Stimulated activated CD8-positive, alpha-beta memory T cell treated with anti-CD3 and anti-CD28 coated beads, Interleukin-4, amount 100 ng/mL, for 48 hours (primary cell): ENCODE data around the gene ZNF607.
"Not testable (repeated sequence)": the region's sequence is repeated elsewhere in the genome, so short reads cannot be mapped to it uniquely, and the experiment has no call there.

Experiments
- DNase-seq: peaks from one replicate; pipeline ENCODE4 v3.0.0-alpha.2; 2020

Gene ZNF607

DNA sequence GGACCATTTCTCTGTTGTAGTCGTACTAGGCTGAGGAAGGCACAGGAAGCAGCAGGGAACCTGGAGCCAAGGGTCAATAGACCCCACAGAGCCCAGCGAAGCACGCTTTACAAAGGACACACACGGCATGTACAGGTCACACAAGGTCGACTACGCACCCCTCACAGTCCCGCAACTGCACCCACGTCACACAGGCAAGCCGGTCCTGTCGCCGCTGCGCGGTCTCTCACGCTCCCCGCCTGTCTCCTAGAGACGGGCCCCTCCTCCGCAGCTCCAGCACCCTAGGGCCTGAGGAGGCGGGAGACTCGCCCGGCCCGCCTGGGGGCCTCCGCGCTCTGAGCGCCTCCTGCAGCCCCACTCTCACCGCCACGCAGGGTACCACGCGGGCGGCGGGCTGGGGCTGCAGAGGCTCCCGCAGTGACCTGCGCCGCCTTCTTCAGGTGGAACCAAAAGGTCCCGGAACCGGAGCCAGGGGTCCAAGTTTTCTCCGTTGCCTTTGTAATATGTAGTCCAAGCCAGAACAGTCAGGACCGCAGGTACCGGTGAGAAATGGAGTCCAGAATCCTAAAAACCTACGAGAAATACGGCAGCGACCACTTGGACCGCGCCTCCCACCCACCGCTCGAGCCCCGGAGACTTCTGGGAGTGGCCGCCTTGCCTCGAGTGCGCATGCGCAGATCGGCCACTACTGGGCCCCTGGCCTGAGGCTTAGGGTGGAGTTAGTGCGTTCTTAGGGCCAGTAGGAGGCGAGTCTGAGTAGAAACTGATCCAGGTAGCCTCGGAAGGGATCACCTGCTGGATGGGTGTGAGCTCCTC lies at the start of gene ZNF607:
Gene ZNF607, minus strand, starts transcription at position 651 of the 816 bp plus-strand sequence. CDS start 8,143 bp downstream, outside the sequence.
- peak; percentile 91 for DNase-seq

DNA sequence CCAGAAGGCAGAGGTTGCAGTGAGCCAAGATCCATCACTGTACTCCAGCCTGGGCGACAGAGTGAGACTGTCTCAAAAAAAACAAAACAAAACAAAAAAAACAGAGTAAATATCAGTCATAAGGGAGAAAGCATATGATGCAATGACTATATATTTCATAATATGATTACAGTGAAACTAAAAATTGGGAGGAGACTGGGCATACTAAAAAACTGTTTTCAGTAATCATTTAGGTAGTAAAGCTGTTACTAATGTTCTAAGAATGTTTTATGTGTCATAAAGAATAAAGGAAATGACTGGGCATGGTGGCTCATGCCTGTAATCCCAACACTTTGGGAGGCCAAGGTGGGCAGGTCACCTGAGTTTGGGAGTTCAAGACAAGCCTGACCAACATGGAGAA lies 43.9 kb upstream of the ZNF607 start:
- DNase-seq, result no peak

DNA sequence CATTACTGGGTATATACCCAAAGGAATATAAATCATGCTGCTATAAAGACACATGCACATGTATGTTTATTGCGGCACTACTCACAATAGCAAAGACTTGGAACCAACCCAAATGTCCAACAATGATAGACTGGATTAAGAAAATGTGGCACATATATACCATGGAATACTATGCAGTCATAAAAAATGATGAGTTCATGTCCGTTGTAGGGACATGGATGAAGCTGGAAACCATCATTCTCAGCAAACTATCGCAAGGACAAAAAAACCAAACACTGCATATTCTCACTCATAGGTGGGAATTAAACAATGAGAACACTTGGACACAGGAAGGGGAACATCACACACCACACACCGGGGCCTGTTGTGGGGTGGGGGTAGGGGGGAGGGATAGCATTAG lies 38.1 kb upstream of the ZNF607 start:
- DNase-seq, result not testable (repeated sequence)

DNA sequence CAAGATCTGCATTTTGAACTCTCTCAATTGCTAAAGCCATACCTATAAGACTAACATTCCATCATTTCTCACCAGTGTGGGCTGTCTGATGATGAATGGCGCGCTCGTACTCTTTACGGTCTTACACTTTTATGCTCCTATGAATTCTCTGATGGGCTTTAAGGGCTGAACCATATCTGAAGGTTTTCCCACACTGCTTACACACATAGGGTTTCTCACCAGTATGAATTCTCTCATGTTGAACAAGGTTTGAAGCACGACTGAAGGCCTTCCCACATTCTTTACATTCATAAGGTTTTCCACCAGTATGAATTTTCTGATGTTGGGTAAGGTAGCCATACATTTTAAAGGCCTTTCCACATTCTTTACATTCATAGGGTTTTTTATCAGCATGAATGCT lies 18.8 kb upstream of the ZNF607 start:
- no peak for DNase-seq

DNA sequence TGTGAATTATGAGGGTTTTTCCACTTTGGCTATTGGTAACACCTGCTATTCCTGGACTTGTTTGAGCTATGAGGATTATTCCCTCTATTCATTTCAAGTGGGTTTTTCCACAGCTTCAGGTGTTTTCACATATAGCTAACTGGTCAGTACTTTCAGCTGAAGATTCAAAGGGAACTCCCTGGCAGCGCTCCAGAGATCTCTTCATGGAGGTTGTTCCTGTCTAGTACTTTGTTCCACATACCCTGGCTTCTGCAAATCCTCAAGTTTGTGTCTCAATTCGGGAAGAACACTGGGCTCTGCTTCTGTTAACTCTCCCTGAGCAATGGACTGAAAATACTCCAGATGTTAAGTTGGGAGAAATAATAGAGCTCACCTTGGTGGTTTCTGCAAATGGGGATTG lies 5.6 kb upstream of the ZNF607 start:
- no peak for DNase-seq

DNA sequence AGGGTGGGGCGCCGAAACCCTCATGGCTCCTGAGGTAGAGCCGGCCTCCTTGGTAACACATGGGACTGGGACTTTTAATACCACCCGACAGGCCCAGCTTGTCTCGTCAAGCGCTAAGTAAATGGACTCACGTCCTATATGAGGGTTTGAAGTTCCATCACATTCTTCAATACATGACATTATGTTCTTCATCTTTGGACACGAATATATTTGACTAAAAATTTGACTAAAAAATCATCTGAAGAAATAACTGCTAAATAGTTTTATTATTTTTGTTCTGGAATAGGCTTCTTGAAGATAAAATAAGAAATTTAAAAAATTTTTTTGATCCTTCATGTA lies 335 bp upstream of the ZNF607 start:
- no peak for DNase-seq

DNA sequence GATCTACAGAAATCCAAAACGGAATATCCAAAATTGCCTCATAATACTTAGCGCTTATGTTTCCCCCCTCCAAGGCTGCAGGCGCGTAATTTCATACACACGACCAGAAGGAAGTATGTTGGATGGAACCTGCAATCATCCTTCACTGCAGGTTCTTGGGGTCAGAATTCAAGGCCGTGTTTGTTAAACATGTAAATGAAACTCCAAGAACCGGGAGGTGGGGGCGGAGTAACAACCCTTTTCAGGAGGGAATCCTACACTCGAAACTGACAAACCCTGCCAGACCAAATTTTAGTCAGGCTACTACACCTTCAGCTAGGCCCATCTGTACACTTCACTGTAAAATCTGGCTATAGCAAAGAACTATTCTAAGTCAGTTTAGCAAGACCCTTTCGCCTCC lies 1.3 kb downstream of the ZNF607 start:
- DNase-seq, result no peak

DNA sequence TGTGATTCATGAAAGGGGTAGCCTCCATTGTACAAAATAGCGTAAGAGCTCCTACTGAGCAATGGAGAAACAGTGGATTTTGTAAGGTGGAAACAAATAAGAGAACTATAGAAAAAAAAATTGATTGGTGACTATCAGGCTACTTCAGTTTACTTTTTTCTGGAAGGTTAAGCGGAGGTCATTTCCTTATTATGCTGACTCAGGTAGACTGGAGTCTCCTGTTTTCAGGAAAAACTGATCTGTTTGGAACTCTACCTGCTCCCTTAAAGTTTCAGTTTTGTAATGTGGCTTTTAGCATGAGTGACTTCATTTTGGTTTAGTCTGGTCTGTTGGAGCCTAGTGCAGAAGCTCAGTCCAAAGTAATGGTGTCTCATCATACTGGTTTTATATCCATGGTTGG lies 3.4 kb downstream of the ZNF607 start:
- no peak for DNase-seq

DNA sequence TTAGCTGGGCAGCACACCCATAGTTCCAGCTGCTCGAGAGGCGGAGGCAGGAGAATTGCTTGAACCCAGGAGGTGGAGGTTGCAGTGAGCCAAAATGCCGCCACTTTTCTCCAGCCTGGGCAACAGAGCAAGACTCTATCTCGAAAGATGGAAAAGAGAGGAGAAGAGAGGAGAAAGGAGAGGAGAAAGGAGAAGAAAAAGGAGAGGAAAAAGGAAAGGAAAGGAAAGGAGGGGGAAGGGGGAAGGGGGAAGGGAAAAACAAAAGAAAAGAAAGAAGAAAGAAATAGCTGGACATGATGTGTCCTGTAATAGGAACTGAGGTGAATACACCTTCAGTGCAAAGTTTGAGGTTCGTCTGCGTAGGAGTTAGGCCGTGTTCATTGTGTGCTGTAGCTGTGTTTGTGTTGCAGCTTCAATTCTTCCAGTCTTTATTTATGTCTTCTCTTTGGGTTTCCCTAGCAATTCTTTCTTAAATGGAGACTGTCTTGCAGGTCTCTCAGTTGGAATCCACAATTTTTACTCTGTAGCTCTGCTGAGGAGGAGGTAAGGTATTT lies 13.4 kb downstream of the ZNF607 start:
- DNase-seq, result no peak

DNA sequence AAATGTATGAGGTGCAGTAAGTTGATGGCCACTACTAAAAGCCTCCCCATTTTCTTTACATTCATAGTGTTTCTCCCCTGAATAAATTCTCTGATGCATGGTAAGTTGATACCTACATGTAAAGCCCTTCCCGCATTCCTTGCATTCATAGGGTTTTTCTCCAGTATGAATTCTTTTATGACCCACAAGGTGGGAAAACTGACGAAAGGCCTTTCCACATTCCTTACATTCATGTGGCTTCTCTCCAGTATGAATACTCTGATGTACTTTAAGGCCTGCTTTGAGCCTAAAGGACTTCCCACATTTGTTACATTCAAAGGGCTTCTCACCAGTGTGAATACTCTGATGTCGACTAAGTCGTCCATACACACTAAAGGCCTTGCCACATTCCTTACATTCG lies 20.5 kb downstream of the ZNF607 start:
- no peak for DNase-seq

DNA sequence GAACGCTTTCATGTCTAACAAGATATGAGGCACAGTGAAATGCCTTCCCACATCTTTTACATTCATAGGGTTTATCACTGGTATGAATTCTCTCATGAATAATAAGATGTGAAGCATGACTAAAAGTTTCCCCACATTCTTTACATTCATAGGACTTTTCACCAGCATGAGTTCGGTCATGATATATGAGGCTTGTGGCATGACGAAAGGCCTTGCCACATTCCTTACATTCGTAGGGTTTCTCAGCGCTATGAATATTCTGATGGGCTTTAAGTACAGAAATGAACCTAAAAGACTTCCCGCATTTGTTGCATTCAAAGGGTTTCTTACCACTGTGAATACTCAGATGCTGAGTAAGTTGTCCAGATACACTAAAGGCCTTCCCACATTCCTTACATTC lies 21.3 kb downstream of the ZNF607 start:
- DNase-seq, result no peak

DNA sequence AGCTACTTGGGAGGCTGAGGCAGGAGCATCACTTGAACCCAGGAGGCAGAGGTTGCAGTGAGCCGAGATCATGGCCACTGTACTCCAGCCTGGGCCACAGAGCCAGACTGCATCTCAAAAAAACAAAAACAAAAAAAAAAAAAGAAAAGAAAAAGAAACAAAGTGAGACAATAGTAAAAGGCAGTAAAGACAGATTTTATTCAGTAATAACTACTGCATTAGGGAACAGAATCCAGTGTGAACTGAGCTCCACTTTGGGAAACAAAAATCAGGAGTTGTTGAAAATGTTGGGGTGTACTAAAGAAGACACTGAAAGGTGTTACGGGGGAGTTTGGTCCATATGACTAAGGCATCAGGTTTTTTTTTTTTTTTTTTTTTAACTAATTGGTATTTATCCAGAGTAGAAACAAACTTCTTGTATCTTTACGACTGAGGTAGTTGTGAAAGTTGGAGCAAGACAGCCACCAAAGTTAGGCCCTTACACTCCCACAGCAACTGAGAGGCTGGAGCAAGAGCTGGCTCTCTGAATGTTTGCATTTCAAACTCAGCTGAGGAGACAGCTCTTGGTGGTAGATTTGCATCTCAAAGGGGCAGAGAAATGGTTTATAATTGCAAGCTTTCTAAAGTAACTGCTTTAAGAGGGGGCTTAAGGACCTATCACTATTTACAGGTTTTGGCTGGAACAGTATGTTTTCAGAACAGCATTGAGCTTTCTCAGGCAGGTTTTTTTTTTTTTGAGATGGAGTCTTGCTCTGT lies 24.2 kb downstream of the ZNF607 start:
- no peak for DNase-seq

DNA sequence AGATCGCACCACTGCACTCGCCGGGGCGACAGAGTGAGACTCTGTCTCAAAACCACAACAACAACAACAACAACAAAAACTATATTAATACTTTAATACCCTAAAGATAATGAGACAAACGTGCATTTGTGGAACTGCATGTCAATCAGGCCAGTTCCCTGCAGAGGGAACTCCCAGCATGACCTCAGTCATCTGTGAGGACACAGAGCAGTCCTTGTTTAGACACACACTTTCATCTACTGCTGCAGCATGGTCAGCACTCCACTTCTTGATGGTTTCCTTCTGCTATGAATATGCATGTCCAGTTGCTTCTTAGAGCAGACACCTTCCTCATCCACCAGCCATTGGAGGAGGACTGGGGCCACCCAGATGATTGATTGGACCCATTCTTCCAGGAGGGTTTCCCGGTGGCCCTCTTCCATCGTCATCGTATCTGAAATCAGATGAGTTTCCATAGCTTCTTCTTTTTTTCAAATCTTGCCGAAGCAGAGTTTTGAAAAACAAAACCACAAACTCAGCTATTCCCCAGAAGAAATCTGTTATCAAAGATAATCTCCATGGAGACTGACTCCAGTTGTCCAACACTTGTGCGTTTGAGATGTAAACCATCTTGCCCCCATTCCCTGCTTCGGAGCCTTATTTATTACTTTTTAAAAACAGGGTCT lies 26.5 kb downstream of the ZNF607 start:
- DNase-seq, result no peak

DNA sequence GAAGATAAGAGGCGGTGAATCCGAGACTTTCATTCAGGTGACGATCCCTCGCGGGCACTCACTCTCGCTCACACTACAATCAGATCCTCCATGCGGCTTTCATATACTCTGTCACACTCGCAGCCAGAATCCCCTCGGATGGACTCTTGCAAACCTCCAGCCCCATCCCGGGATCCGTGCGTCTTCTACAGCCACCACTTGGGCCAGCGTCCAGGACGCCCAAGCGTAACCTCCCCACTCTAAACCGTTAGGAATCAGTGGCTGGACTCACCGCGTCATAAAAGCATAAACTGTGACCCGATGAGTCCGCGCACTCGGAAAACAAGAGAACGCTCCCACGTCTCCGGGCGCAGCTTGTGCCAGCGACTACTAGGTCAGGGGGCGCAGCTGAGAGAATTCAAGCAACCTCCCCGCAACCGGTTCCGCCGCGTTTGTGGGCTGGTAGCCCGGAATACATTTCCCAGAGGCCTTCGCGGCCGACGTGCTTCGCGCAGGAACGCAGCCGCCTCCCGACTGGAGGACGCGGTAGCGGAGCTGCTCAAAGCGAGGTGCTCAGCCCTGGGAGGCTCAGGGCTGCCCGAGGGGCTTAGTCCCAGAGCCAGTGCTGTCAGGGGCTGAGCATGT lies 27.6 kb downstream of the ZNF607 start:
- DNase-seq, result peak; percentile 84

DNA sequence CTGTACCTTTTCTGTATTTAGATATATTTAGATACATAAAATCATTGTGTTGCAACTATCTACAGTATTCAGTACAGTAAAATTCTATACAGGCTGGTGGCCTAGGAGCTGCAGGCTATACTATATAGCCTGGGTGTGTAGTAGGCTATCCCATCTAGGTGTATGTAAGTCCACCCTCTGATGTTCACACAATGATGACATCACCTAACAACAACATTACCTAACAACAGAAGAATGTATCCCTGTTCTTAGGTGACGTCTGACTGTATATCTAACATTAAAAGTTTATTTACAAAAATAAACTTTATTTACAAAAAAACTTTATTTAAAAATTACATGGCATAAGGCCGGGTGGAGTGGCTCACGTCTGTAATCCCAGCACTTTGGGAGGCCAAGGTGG lies 36.0 kb downstream of the ZNF607 start:
- no peak for DNase-seq

DNA sequence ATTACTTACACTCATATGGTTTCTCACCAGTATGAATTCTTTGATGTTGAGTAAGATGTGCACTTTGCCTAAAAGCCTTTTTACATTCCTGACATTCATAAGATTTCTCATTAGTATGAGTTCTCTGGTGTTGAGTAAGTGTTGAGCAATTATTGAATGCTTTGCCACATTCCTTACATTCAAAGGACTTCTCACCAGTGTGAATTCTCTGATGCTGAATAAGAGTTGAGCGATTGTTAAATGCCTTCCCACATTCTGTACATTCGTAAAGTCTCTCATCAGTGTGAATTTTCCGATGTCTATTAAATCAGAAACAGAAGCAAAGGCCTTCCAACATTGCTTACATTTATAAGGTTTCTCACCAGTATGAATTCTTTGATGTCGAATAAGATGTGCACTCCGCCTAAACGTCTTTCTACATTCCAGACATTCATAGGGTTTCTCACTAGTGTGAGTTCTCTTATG lies 50.1 kb downstream of the ZNF607 start:
- no peak for DNase-seq

DNA sequence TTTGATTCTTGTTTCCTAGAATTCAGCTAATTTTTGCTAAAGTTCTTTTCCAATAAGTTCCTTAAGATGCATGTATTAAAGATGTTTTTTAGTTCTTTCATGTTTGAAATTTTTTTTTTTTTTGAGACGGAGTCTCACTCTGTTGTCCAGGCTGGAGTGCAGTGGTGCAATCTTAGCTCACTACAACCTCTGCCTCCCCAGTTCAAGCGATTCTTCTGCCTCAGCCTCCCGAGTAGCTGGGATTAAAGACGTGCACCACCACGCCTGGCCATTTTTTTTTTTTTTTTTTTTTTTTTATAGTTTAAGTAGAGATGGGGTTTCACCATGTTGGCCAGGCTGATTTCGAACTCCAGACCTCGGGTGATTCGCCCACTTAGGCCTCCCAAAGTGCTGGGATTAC lies 62.4 kb downstream of the ZNF607 start:
- DNase-seq, result not testable (repeated sequence)

DNA sequence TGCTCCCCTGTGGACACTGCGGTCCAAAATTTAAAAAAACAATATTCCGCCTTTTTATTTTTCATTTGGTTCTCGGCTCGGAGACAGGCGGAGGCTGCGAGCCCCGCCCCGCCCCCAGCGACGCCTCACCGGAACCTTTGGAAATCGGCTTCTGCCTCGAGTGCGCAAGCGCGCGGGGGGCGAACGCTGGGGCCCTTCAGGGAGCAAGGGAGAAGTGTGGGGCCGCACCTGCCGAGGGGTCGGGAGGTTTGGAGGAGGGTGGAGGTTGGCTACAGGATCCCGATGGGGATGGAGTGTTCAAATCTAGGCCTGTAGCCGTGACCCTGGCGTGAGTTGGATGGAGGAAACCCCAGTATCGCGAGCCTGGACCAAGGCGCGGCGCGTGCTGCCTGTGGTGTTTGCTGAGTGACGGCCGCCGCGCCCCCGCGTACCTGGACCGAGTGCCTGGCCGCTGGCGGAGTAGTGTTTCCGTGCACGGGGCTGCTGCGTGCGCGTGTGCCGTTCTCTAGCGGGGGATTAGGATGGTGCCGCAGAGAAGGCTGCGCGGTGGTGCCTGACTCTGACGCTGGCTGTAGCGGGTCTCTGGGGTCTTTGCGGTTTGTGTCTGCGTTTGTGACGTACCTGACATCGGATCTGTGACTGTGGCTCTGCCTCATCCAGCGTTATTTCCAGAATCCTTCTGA lies 63.7 kb downstream of the ZNF607 start:
- DNase-seq, result peak; percentile 90

DNA sequence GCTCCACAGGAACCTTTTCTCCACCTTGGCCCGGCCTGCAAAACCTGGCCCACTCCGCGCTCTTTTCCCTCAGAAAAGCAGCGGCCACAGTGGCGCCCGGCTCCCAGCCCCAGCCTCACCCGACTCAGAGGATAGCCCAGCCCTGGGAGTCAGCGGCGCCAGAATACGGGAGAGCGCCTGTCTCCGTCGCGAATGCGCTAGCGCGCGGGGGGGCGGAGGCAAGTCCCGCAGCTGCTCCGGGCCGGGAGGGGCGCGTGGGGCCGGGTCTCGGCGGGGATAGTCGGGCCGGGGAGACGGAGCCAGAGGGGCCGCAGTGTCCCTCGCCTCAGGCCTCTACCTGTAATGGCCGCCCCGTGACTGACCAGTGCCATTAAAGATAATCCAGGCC lies 64.3 kb downstream of the ZNF607 start, which contains the start of gene ZFP30:
Gene ZFP30, minus strand, starts transcription at position 165 of the 388 bp plus-strand sequence. CDS start 7,643 bp downstream, outside the sequence.
- peak; percentile 81 for DNase-seq

DNA sequence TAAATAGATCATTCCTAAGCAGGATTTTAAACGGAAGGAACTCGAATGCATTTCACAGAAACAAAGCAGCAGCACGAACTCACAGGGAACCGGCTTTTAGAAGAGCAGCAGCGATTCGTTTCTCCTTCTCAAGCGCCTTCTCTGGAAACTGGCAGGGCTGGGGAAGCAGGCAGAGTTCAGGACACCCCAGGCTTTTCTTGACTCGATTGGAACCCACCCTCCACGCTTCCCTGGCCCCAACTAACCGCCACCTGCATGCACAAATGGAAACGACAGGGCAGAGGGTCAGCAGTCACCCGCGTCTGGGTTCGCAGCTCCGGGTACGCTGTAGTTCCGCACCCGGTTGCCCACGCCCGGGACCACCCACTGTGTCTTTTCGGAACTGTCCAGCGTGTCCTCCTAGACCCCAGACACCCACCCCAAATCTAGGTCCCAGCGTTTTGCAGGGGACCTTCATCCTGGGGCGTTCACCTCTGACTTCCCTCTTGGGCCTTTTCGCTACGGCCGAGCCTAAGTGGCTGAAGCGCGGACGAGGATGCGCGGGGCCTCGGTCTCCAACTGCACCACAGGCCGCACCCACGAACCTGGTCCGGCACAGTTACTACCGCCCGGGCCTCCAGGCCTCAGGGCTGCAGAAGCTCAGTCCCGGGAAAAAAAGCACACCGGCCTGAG lies 64.8 kb downstream of the ZNF607 start:
- peak; percentile 56 for DNase-seq

DNA sequence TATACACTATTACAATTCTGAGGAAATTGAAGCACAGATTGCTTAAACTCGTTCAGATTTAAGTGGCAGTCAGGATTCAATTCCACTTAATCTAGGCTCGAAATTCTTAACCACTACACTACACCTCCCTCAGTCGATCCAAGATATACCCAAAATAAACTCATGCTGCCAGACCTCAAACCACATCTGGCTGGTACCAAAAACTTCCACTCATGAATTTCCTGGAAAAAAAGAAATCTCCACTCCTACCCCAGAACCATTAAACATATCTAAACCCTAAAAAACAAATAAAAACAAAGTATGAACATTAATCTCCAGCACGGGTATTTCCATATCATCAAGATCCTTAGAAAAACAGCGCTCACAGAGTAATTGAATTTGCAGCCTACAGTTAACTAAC lies 65.4 kb downstream of the ZNF607 start:
- no peak for DNase-seq
